ENCODE measurements around the gene NTM. TPM values are rescaled to one million over a fixed set of nuclear protein-coding genes. Genes with fewer than 3 reads are reported as not detected.

Gene NTM
- total and polyA plus RNA-seq, 2 donors (not counting 3 experiments of a cell fraction or from before 2014, with no cell fraction given): 1.00 to 1.1 TPM

GRCh38 chr11:131664293-131664692, 293.9 kb downstream of the NTM start:
- H3K27me3 ChIP-seq (ENCODE audit: control insufficient read depth in 2 of 2, insufficient read depth in 2 of 2, low read length in 2 of 2): peaks cover 0 to 2% of the 10 kb centered on the region in 2 experiments
- no peaks in the 10 kb centered on the region for H3K4me1 ChIP-seq (ENCODE audit: control insufficient read depth, extremely low read depth, insufficient read depth, low read length)
- dilution Hi-C loops (cut with MboI; ENCODE audit: extremely low pct_ligation_motif_present, low sequenced_read_pairs) (loop anchor here (25.0 kb wide), 1 partner anchor 602 kb away; no protein-coding TSS in a partner anchor), intact Hi-C loops (cut with micrococcal nuclease) (no loop called here)
- DNase-seq (ENCODE audit: low read depth, low spot score) (no peak), FAIRE-seq (no peak)
- ChIA-PET CTCF (interaction anchor here (1.5 to 2.8 kb wide), 2 partner anchors 10 to 24 kb away, joined by 4 to 19 read pairs; no protein-coding TSS in a partner anchor), POLR2A (no interaction called here)
- no peaks in the 10 kb centered on the region for H3K9me3 ChIP-seq (replicated peaks; ENCODE audit: control insufficient read depth, insufficient read depth, low read length)
- no peak overlapping the region for H2AFZ ChIP-seq (ENCODE audit: low read depth, low read length)
- TF ChIP-seq POLR2A (IDR thresholded peaks at IDR 0.05; ENCODE audit: low read depth, low read length) (no peak), CTCF (IDR thresholded peaks at IDR 0.05; ENCODE audit: extremely low read depth in 1 of 2, insufficient read depth in 1 of 2, low read depth in 1 of 2, low read length in 2 of 2) (no peak), EZH2 (IDR thresholded peaks at IDR 0.05; ENCODE audit: borderline replicate concordance, low read depth, low read length, severe bottlenecking) (no peak), POLR2AphosphoS5 (IDR thresholded peaks at IDR 0.05; ENCODE audit: insufficient read depth, low read depth, low read length) (no peak), GATA2 (IDR thresholded peaks at IDR 0.05; ENCODE audit: insufficient read depth, insufficient read length, low read depth, low read length) (no peak), FOS (IDR thresholded peaks at IDR 0.05; ENCODE audit: borderline replicate concordance, insufficient read depth, low read length) (no peak), JUN (IDR thresholded peaks at IDR 0.05; ENCODE audit: borderline replicate concordance, insufficient read depth, insufficient read length, low read depth) (no peak), MAX (IDR thresholded peaks at IDR 0.05; ENCODE audit: insufficient read depth, insufficient read length) (no peak), MYC (IDR thresholded peaks at IDR 0.05; ENCODE audit: low read depth, low read length) (no peak)
- no peaks in the 10 kb centered on the region for H3K9me1 ChIP-seq (replicated peaks; ENCODE audit: control insufficient read depth, extremely low read depth, insufficient read depth, low read length)
- no peak overlapping the region for H3K4me2 ChIP-seq (ENCODE audit: insufficient read depth, low read length)
- H4K20me1 ChIP-seq (replicated peaks; ENCODE audit: control insufficient read depth, extremely low read depth, insufficient read depth, low read length): no peaks in the 10 kb centered on the region
- BruUV-seq (replicated peaks): no TSS peak
- no peaks in the 10 kb centered on the region for H3K36me3 ChIP-seq (ENCODE audit: control insufficient read depth in 2 of 2, extremely low read depth in 1 of 2, insufficient read depth in 2 of 2, low read length in 2 of 2)
- no peak overlapping the region for H3K27ac ChIP-seq (ENCODE audit: insufficient read depth, low read depth, low read length)
- H3K4me3 ChIP-seq (replicated peaks in 1 of 3; ENCODE audit: insufficient read depth in 1 of 3, low read depth in 1 of 3, low read length in 3 of 3): no peak overlapping the region
- no peaks in the 10 kb centered on the region for H3K79me2 ChIP-seq (ENCODE audit: control insufficient read depth, insufficient read depth, low read length)
- H3K9ac ChIP-seq (replicated peaks; ENCODE audit: extremely low read depth, insufficient read depth, low read length): no peak overlapping the region

Data from endothelial cell of umbilical vein (primary cell).